Activated CD4-positive, alpha-beta memory T cell treated with anti-CD3 and anti-CD28 coated beads, Interleukin-2, amount 10 ng/mL, durations not matched to agents 7 days and 5 days (primary cell): Measurements from ENCODE around the gene NCR2. TPM values are rescaled to one million over a fixed set of nuclear protein-coding genes. Genes with fewer than 3 reads are reported as not detected.

Experiments
- CTCF ChIA-PET: fragments of 350-600 bp; sonication (Branson Sonifier 250); formaldehyde crosslinking; loops from one replicate; lab custom pipeline; 2021; ENCODE audit warnings: antibody characterized with exemption, inconsistent platforms; lab: Charles Lee
- POLR2A ChIA-PET: fragments of 350-600 bp; sonication (Branson Sonifier 250); formaldehyde crosslinking; loops from one replicate; lab custom pipeline; 2021; ENCODE audit warnings: antibody characterized with exemption; lab: Charles Lee
- DNase-seq: peaks from one replicate; pipeline ENCODE4 v3.0.0-alpha.2; 2020
- H3K27ac Mint-ChIP-seq: one replicate; pipeline ENCODE4 v1.8.0; 2021; ENCODE audit warnings: mild to moderate bottlenecking, mixed read lengths
- H3K27me3 Mint-ChIP-seq: one replicate; pipeline ENCODE4 v1.8.0; 2021; ENCODE audit warnings: mixed read lengths
- H3K36me3 Mint-ChIP-seq: one replicate; pipeline ENCODE4 v1.8.0; 2021; ENCODE audit warnings: low read depth, mixed read lengths
- H3K4me1 Mint-ChIP-seq: one replicate; pipeline ENCODE4 v1.8.0; 2021; ENCODE audit warnings: mixed read lengths
- H3K4me3 Mint-ChIP-seq: one replicate; pipeline ENCODE4 v1.8.0; 2021; ENCODE audit warnings: mild to moderate bottlenecking, mixed read lengths
- H3K9me3 Mint-ChIP-seq: one replicate; pipeline ENCODE4 v1.8.0; 2021; ENCODE audit warnings: mixed read lengths
- total RNA-seq, 2 experiments: library from RNA; stranded (reverse); gene quantifications; one replicate each; pipeline ENCODE4 v1.2.3, GENCODE V29; 2021

Gene NCR2
- total RNA-seq, 2 experiments from 2014 or later: not detected

GRCh38 chr6:41396335-41396734, 60.9 kb downstream of the NCR2 start:
- Mint-ChIP-seq H3K27ac (no peak overlapping the region), H3K4me1 (no peaks in the 10 kb centered on the region), H3K9me3 (peaks cover 17% of the 10 kb centered on the region), H3K27me3 (peaks cover 50% of the 10 kb centered on the region), H3K36me3 (no peaks in the 10 kb centered on the region), H3K4me3 (no peak overlapping the region)
- ChIA-PET POLR2A (no interaction called here), CTCF (no interaction called here)
- DNase-seq: no peak

- Mint-ChIP-seq H3K4me1 (no peaks in the 10 kb centered on the region), H3K27me3 (peaks cover 41% of the 10 kb centered on the region), H3K36me3 (no peaks in the 10 kb centered on the region), H3K9me3 (peaks cover 12% of the 10 kb centered on the region), H3K4me3 (no peak overlapping the region), H3K27ac (no peak overlapping the region)
- no peak for DNase-seq
- ChIA-PET CTCF (no interaction called here), POLR2A (no interaction called here)
These were observed 64.0 kb downstream of the NCR2 start for GRCh38 chr6:41399424-41399823.

Other genes with a start within 250 kb of the NCR2 start
- gene TREML1, start 181.3 kb upstream of the NCR2 start, total RNA-seq: not detected
- not detected for gene TREM2, start 172.5 kb upstream of the NCR2 start, total RNA-seq
- gene TREML2, start 134.5 kb upstream of the NCR2 start, total RNA-seq: 10 to 100 TPM; 19.2 to 21.5 TPM
- gene TREML4, start 107.3 kb upstream of the NCR2 start, total RNA-seq: not detected
- not detected for gene TREM1, start 48.9 kb upstream of the NCR2 start, total RNA-seq
- gene FOXP4, start 210.8 kb downstream of the NCR2 start, total RNA-seq: 1 to 10 TPM; 7.9 to 8.5 TPM